ENCODE data around the gene GAB3. TPM values are rescaled to one million over a fixed set of nuclear protein-coding genes. Genes with fewer than 3 reads are reported as not detected.
"Not testable (repeated sequence)": the region's sequence is repeated elsewhere in the genome, so short reads cannot be mapped to it uniquely, and the experiment has no call there.

Gene GAB3
- total RNA-seq, 1 experiment from 2014 or later, result 0.40 TPM

GRCh38 chrX:154652311-154653047 lies 98.4 kb downstream of the GAB3 start:
- in situ Hi-C loops (cut with HindIII; ENCODE audit: low pct_unique_long_range_greater_than_20kb, low sequenced_read_pairs), result no loop called here
- no peak for DNase-seq (ENCODE audit: low read depth, low spot score)

GRCh38 chrX:154650221-154650510 lies 100.7 kb downstream of the GAB3 start:
- in situ Hi-C loops (cut with HindIII; ENCODE audit: low pct_unique_long_range_greater_than_20kb, low sequenced_read_pairs), result no loop called here
- DNase-seq (ENCODE audit: low read depth, low spot score), result no peak

- DNase-seq (ENCODE audit: low read depth, low spot score), result no peak
- in situ Hi-C loops (cut with HindIII; ENCODE audit: low pct_unique_long_range_greater_than_20kb, low sequenced_read_pairs), result no loop called here
These were observed 101.2 kb downstream of the GAB3 start for GRCh38 chrX:154649503-154650220.

- no peak for DNase-seq (ENCODE audit: low read depth, low spot score)
- in situ Hi-C loops (cut with HindIII; ENCODE audit: low pct_unique_long_range_greater_than_20kb, low sequenced_read_pairs), result no loop called here
These were observed 101.9 kb downstream of the GAB3 start for GRCh38 chrX:154648931-154649330.

GRCh38 chrX:154645745-154646378 lies 105.0 kb downstream of the GAB3 start:
- in situ Hi-C loops (cut with HindIII; ENCODE audit: low pct_unique_long_range_greater_than_20kb, low sequenced_read_pairs); DNase-seq (ENCODE audit: low read depth, low spot score): not testable (repeated sequence)

- DNase-seq (ENCODE audit: low read depth, low spot score); in situ Hi-C loops (cut with HindIII; ENCODE audit: low pct_unique_long_range_greater_than_20kb, low sequenced_read_pairs): not testable (repeated sequence)
These were observed 107.2 kb downstream of the GAB3 start for GRCh38 chrX:154643708-154644107.

- DNase-seq (ENCODE audit: low read depth, low spot score); in situ Hi-C loops (cut with HindIII; ENCODE audit: low pct_unique_long_range_greater_than_20kb, low sequenced_read_pairs): not testable (repeated sequence)
These were observed 109.1 kb downstream of the GAB3 start for GRCh38 chrX:154641740-154642139.

- in situ Hi-C loops (cut with HindIII; ENCODE audit: low pct_unique_long_range_greater_than_20kb, low sequenced_read_pairs); DNase-seq (ENCODE audit: low read depth, low spot score): not testable (repeated sequence)
These were observed 117.2 kb downstream of the GAB3 start for GRCh38 chrX:154633661-154634060.

GRCh38 chrX:154630949-154631348 lies 119.9 kb downstream of the GAB3 start:
- in situ Hi-C loops (cut with HindIII; ENCODE audit: low pct_unique_long_range_greater_than_20kb, low sequenced_read_pairs); DNase-seq (ENCODE audit: low read depth, low spot score): not testable (repeated sequence)

- in situ Hi-C loops (cut with HindIII; ENCODE audit: low pct_unique_long_range_greater_than_20kb, low sequenced_read_pairs); DNase-seq (ENCODE audit: low read depth, low spot score): not testable (repeated sequence)
These were observed 121.9 kb downstream of the GAB3 start for GRCh38 chrX:154628960-154629359.

Small RNA genes within 50 kb of the gene (small RNA-seq; reads per million reads assigned to genes)
- gene SNORA36A, result 0 reads per million in 2 experiments

Other genes with a start within 250 kb of the GAB3 start
- gene FAM3A, start 234.8 kb downstream of the GAB3 start, total RNA-seq (2014; rRNA removed; shearing (Covaris generic)), result 25.6 and 28.1 TPM in 2 replicates
- 39.1 and 52.7 TPM in 2 replicates for gene G6PD, start 204.2 kb downstream of the GAB3 start, total RNA-seq (2014; rRNA removed; shearing (Covaris generic))
- gene IKBKG, start 203.5 kb downstream of the GAB3 start, total RNA-seq (2014; rRNA removed; shearing (Covaris generic)), result 12.3 and 15.0 TPM in 2 replicates
- gene CTAG1A, start 165.9 kb downstream of the GAB3 start, total RNA-seq (2014; rRNA removed; shearing (Covaris generic)), result not detected in 2 replicates
- not detected in 2 replicates for gene CTAG1B, start 131.8 kb downstream of the GAB3 start, total RNA-seq (2014; rRNA removed; shearing (Covaris generic))
- gene CTAG2, start 97.5 kb downstream of the GAB3 start, total RNA-seq (2014; rRNA removed; shearing (Covaris generic)), result 0.29 and 1.0 TPM in 2 replicates
- 54.4 and 61.9 TPM in 2 replicates for gene DKC1, start 11.8 kb upstream of the GAB3 start, total RNA-seq (2014; rRNA removed; shearing (Covaris generic))
- gene MPP1, start 54.4 kb upstream of the GAB3 start, total RNA-seq (2014; rRNA removed; shearing (Covaris generic)), result 7.6 and 7.9 TPM in 2 replicates
- gene SMIM9, start 83.6 kb upstream of the GAB3 start, total RNA-seq (2014; rRNA removed; shearing (Covaris generic)), result not detected in 2 replicates
- 2.2 and 3.5 TPM in 2 replicates for gene F8A1, start 135.3 kb upstream of the GAB3 start, total RNA-seq (2014; rRNA removed; shearing (Covaris generic))